DLD1 (cell line): Measurements from ENCODE around the gene CAMK2N1.
"Not testable (repeated sequence)": the region's sequence is repeated elsewhere in the genome, so short reads cannot be mapped to it uniquely, and the experiment has no call there.

Experiments used
- in situ Hi-C: cut with HindIII; loops from 2 replicates; pipeline ENCODE4 v1.10.0; 2017; ENCODE audit warnings: low sequenced_read_pairs

The CAMK2N1 gene

GRCh38 chr1:20485527-20486456, at the start of gene CAMK2N1:
CAMK2N1 (minus strand) TSS chr1:20486210; CDS start chr1:20485379, 831 bp downstream.
- in situ Hi-C loops = no loop called here

- in situ Hi-C loops = no loop called here
These were observed 48.8 kb upstream of the CAMK2N1 start for GRCh38 chr1:20534659-20535417.

- in situ Hi-C loops = no loop called here
These were observed 47.6 kb upstream of the CAMK2N1 start for GRCh38 chr1:20533635-20534034.

- in situ Hi-C loops = no loop called here
These were observed 44.9 kb upstream of the CAMK2N1 start for GRCh38 chr1:20530901-20531300.

GRCh38 chr1:20530306-20530705, 44.3 kb upstream of the CAMK2N1 start:
- in situ Hi-C loops = no loop called here

- in situ Hi-C loops = no loop called here
These were observed 42.2 kb upstream of the CAMK2N1 start for GRCh38 chr1:20528221-20528620.

- in situ Hi-C loops = no loop called here
These were observed 40.3 kb upstream of the CAMK2N1 start for GRCh38 chr1:20526267-20526666.

- in situ Hi-C loops = no loop called here
These were observed 36.2 kb upstream of the CAMK2N1 start for GRCh38 chr1:20521960-20522861.

GRCh38 chr1:20519609-20520262, 33.7 kb upstream of the CAMK2N1 start:
- in situ Hi-C loops = not testable (repeated sequence)

GRCh38 chr1:20511518-20512428, 25.8 kb upstream of the CAMK2N1 start:
- in situ Hi-C loops = loop anchor here (5.0 kb wide), 1 partner anchor 146 kb away; no protein-coding TSS in a partner anchor

GRCh38 chr1:20508411-20508771, 22.4 kb upstream of the CAMK2N1 start:
- in situ Hi-C loops = no loop called here

GRCh38 chr1:20507564-20508410, 21.8 kb upstream of the CAMK2N1 start, which contains the start of gene MUL1:
MUL1 (minus strand) TSS chr1:20508151; CDS start chr1:20508024, 127 bp downstream.
- in situ Hi-C loops = no loop called here

- in situ Hi-C loops = no loop called here
These were observed 21.2 kb upstream of the CAMK2N1 start for GRCh38 chr1:20507248-20507563.

- in situ Hi-C loops = no loop called here
These were observed 19.5 kb upstream of the CAMK2N1 start for GRCh38 chr1:20505488-20505887.

GRCh38 chr1:20500716-20501115, 14.7 kb upstream of the CAMK2N1 start:
- in situ Hi-C loops = no loop called here

GRCh38 chr1:20499718-20500117, 13.7 kb upstream of the CAMK2N1 start:
- in situ Hi-C loops = no loop called here

- in situ Hi-C loops = no loop called here
These were observed 13.1 kb upstream of the CAMK2N1 start for GRCh38 chr1:20499105-20499504.

- in situ Hi-C loops = no loop called here
These were observed 12.1 kb upstream of the CAMK2N1 start for GRCh38 chr1:20498116-20498515.
